GM19324 (cell line): ENCODE results near the gene SLC26A8.
A peak's percentile ranks its signal among the peaks of the same experiment; 100 is the strongest.
"Not testable (repeated sequence)": the region's sequence is repeated elsewhere in the genome, so short reads cannot be mapped to it uniquely, and the experiment has no call there.

ENCODE experiments used
- ATAC-seq: cut with Tn5 transposase; IDR thresholded peaks from one replicate; pipeline ENCODE4 v1.9.1; 2021; ENCODE audit warnings: mild to moderate bottlenecking, moderate library complexity; ENCODE audit not compliant: unreplicated experiment, low FRiP score

The SLC26A8 gene

GRCh38 chr6:35954333-35954732 lies 70.1 kb downstream of the SLC26A8 start:
- no peak for ATAC-seq

DNA sequence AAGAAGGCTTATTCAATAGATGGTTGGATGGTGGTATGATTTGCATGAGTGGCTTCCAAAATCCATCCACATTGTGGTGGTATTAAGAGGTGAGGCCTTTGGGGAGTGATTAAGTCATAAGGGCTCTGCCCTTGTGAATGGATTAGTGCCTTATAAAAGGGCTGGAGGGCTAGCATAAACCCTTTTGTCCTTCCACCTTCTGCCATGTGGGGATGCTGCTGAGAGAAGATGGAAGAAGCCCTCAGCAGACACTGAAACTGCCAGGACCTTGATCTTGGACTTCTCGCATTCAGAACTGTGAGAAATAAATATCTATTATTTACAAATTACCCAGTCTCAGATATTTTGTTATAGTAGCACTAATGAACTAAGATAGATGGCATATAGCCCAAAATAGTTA lies 75.7 kb downstream of the SLC26A8 start:
- ATAC-seq = no peak

DNA sequence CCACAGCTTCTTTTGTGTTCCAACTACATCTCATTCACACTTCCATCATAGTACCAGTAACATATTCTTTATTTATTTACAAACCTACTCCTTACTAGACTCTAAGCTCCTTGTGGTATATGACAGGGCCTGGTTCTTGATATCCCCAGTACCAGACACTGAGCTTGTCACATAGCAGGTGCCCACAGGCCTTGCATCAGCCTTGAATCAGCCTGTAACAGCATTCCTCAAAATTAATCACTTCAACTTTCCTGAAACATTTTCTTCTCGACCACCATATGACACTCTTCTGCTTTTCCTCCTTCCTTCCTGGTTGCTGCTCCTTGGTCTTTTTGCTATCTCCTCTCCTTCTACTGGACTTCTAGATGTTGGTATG lies 78.8 kb downstream of the SLC26A8 start:
- ATAC-seq = no peak

DNA sequence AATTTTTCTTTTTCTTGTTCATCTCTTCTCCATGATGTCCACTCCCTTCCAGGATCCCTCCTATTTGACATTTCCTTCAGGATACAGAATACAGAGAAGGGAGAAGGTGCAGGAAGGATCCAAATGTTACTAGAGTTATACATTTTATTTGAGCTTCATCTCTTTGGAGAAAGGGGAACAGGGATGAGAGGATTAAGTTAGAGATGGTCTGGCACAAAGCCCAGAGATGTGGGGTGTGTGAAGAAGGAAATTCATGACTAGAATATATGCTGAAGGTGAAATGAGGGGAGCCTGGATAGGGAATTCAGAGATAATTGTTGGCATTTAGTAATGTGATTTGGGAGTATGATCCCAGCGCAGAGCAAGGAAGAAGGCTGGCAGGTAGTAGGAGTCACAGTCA lies 81.1 kb downstream of the SLC26A8 start:
- ATAC-seq = no peak

DNA sequence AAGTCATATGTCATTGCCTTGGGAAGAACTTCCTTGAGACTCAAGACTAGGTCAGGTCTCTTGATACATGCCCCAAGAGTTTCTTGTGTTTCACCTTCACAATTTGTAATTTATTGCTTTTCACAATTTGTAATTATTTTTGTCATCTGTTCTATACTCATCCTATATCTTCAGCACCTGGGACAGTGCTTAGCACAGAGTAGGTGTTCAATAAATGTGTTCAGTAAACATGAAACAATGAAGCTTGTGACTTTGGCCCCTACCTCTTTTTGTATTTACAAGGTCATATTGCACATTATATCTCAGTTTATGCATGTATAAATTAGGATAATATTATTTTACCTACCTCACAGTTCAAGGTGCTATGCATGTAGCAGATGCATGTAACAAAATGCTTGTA lies 82.1 kb downstream of the SLC26A8 start:
- no peak for ATAC-seq

DNA sequence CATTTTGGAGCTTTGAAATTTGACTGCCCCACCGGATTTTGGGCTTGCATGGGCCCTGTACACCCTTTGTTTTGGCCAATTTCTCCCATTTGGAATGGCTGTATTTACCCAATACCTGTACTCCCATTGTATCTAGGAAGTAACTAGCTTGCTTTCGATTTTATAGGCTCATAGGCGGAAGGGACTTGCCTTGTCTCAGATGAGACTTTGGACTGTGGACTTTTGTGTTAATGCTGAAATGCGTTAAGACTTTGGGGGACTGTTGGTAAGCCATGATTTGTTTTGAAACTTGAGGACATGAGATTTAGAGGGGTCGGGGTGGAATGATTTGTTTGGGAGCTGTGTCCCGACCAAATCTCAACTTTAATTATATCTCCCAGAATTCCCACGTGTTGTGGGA lies 83.3 kb downstream of the SLC26A8 start:
- ATAC-seq = not testable (repeated sequence)

DNA sequence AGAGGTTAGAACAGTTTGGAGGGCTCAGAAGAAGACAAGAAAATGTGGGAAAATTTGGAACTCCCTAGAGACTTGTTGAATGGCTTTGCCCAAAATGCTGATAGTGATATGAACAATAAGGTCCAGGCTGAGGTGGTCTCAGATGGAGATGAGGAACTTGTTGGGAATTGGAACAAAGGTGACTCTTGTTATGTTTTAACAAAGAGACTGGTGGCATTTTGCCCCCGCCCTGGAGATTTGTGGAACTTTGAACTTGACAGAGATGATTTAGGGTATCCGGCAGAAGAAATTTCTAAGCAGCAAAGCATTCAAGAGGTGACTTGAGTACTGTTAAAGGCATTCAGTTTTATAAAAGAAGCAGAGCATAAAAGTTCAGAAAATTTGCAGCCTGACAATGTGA lies 84.4 kb downstream of the SLC26A8 start:
- ATAC-seq = not testable (repeated sequence)

GRCh38 chr6:35939259-35939658 lies 85.2 kb downstream of the SLC26A8 start:
- ATAC-seq = not testable (repeated sequence)

GRCh38 chr6:35936681-35937359 lies 87.6 kb downstream of the SLC26A8 start:
- no peak for ATAC-seq

GRCh38 chr6:35935469-35935868 lies 89.0 kb downstream of the SLC26A8 start:
- ATAC-seq = no peak

DNA sequence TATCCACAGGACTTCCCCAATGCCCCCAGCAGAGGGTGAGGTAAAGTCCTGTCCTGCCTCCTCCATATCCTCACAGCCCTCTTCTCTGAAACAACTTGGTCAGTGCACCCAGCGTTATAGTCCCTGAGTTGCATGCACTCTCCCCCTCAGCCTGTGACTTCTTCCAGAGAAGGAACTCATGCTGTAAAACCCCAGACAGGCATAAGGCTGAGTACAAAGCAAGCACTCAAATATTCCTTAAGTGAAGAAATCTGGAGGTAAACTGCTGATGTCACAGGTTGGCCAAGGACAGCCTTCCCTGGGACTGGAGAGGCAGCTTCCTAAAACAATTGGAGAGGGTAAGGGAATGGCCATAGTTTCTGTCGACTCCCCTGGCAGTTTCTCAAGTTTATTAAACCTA lies 90.6 kb downstream of the SLC26A8 start:
- ATAC-seq = no peak

DNA sequence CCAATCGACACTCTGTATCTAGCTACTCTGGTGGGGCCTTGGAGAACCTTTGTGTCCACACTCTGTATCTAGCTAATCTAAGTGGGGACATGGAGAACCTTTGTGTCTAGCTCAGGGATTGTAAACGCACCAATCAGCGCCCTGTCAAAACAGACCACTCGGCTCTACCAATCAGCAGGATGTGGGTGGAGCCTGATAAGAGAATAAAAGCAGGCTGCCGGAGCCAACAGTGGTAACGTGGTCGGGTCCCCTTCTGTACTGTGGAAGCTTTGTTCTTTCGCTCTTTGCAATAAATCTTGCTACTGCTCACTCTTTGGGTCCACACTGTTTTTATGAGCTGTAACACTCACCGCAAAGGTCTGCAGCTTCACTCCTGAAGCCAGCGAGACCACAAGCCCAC lies 92.6 kb downstream of the SLC26A8 start:
- ATAC-seq = not testable (repeated sequence)

- ATAC-seq = no peak
Measured at GRCh38 chr6:35931120-35931561, 93.3 kb downstream of the SLC26A8 start.

GRCh38 chr6:35929601-35930000 lies 94.8 kb downstream of the SLC26A8 start:
- no peak for ATAC-seq

- no peak for ATAC-seq
Measured at GRCh38 chr6:35926509-35927215, 97.8 kb downstream of the SLC26A8 start.

- ATAC-seq = no peak
Measured at GRCh38 chr6:35925961-35926360, 98.5 kb downstream of the SLC26A8 start.

DNA sequence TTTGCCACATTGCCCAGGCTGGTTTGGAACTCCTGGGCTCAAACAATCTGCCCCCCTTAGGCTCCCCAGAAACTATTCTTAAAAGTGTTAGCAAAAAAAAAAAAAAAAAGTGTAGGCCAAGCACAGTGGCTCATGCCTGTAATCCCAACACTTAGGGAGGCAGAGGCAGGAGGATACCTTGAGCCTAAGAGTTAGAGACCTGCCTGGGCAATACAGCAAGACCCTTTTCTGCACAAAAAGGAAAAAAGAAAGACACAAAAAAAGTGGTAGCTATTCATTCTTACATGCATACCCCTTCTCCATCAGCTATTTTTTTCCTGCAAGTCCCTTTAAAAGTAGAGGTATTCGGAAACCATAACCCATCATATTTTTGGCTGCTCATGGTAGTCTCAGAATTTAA lies 100.3 kb downstream of the SLC26A8 start:
- no peak for ATAC-seq

- ATAC-seq = no peak
Measured at GRCh38 chr6:35922139-35922554, 102.3 kb downstream of the SLC26A8 start.

DNA sequence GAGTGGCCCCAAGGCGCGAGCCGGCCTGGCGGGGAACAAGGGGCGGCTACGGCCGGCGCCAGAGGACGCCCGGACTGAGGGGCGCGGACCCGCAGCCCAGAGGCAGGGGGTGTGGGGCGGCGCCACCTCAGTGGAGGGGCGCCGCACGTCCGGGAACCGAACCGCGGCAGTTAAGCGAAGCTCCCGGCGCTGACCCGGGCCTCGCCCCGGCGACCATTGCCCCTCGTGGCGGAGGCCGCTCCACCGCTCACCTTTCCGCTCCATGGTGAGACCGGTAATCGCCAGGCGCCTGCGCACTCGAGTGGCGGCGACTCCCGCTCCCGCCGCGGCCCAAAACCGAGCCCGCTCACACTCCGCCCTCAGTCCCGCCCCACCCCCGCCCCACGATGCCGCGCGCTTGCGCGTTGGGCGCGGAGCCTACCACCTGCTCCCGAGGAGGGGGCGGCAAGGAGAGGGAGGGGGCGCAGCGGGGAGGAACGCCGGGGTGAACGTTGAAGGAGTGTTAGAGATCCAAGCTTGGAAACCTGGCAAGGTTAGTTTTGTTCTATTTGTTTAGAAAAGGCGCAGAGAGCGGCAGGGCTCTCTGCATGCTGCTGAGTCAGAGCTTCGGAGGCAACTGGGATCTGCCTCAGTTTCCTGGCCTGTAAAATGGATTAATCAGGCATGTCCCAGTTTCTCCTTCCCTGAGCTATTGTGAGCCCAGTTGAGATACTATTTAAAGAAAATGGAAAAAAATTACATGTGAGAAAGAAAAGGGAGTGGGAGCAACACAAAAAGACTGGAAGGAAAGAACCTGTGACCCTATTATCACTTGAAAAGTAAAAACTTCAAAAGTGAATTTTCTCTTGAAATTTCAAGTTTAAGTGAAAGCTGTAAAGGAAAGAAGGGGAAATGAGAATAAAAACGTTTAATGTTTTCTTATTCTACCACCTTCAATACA lies 103.4 kb downstream of the SLC26A8 start, which contains the start of gene SRPK1:
SRPK1 (minus strand) TSS at position 306 of the 940 bp plus-strand sequence; CDS start at position 264, 42 bp downstream.
- peak; percentile 91 for ATAC-seq

DNA sequence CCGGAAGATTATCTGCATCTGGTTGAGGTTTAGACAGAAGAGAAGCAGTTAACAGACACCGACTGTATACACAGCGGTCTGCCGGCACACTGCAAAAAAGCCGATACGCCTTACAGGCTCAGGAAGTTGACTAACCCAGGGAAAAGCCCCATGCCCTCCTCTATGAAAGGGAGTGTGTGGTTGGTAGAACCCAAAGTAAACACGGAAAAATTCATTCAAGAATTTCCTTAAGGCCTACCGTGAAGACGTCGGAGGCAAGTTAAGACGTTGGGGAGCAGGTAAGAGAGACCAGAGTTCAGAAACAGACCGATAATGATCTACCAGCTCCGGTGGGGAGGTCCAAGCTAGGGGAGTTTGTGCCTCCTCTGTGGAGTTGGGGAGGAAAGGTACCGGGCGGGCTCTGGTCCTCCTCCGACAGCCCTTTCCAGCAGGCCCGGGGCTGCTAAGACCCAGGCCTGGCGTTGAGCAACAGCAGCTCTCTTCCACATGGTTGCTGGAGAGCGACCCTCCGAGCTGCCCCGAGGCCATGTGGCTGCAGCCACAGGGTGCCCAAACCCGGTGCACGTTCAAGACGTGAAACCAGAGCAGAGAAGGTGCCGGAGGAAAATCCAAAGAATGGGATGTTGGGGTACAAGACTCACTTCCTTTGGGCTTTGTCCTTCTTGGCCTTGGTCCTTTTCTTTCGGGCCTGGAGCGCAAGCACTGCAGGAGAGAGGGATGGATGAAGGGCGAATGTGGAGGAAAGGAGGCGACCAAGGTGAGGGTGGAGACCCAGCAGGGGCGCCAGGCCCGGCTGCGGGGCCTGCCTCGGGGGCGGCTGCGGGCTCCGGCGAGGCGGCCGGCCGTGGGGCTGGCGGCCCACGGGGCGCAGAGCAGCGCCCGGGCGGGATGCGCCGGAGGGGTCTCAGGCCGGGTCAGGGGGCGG lies 104.4 kb downstream of the SLC26A8 start:
- ATAC-seq = peak; percentile 37
